HepG2 (cell line): ENCODE measurements around the gene SNX12. TPM values are rescaled to one million over a fixed set of nuclear protein-coding genes. Genes with fewer than 3 reads are reported as not detected.

Experiments used
- ASH2L ChIP-seq: fragments of 300-600, 200-600 bp; sonication (generic); IDR thresholded peaks from 2 replicates; pipeline ENCODE4 v1.7.0; 2017; ENCODE audit warnings: low read depth, mild to moderate bottlenecking, moderate library complexity, mixed read lengths, low read length; ENCODE audit not compliant: insufficient read length
- CBFB ChIP-seq: sonication (generic); formaldehyde crosslinking; IDR thresholded peaks from 2 replicates; pipeline ENCODE4 v1.4.0; 2020; ENCODE audit warnings: missing genetic modification reagents
- CCAR2 ChIP-seq: fragments of 200-400 bp; formaldehyde crosslinking; optimal IDR thresholded peaks from 2 replicates; pipeline ENCODE3; 2018; ENCODE audit warnings: low read depth, mild to moderate bottlenecking, low read length, moderate library complexity
- FOXP1 ChIP-seq, 2 experiments: fragments of 450-650 bp in 1 of 2; IDR thresholded peaks; 2 replicates each; pipeline ENCODE4 v1.6.1; 2017 to 2018; ENCODE audit warnings: antibody characterized with exemption in 1 of 2
- GABPB1 ChIP-seq: IDR thresholded peaks from 2 replicates; pipeline ENCODE4 v1.6.1; 2016; ENCODE audit warnings: mild to moderate bottlenecking, missing genetic modification reagents, moderate library complexity, missing compliant biosample characterization
- GATAD1 ChIP-seq: IDR thresholded peaks from 2 replicates; pipeline ENCODE4 v1.6.1; 2016; ENCODE audit warnings: missing genetic modification reagents, missing compliant biosample characterization
- HINFP ChIP-seq: sonication (generic); formaldehyde crosslinking; IDR thresholded peaks from 2 replicates; pipeline ENCODE4 v1.4.0; 2020; ENCODE audit warnings: low read depth, mild to moderate bottlenecking, missing genetic modification reagents
- NFYC ChIP-seq: IDR thresholded peaks from 2 replicates; pipeline ENCODE4 v1.6.1; 2016; ENCODE audit warnings: missing genetic modification reagents, missing compliant biosample characterization
- PAF1 ChIP-seq: IDR thresholded peaks from 2 replicates; pipeline ENCODE4 v1.6.1; 2016; ENCODE audit warnings: missing genetic modification reagents, missing compliant biosample characterization
- SP1 ChIP-seq, 2 experiments: fragments of 450-650 bp in 1 of 2; sonication (generic) in 1 of 2; formaldehyde crosslinking in 1 of 2; IDR thresholded peaks; 2 replicates each; pipeline versions ENCODE4 v1.4.0 to v1.6.1; 2016 to 2020; ENCODE audit warnings: missing genetic modification reagents in 1 of 2
- SSRP1 ChIP-seq: IDR thresholded peaks from 2 replicates; pipeline ENCODE4 v1.6.1; 2016; ENCODE audit warnings: control low read depth
- SYNCRIP ChIP-seq: fragments of 200-400 bp; formaldehyde crosslinking; IDR thresholded peaks from 2 replicates; pipeline ENCODE4 v1.6.1; 2018; ENCODE audit warnings: mild to moderate bottlenecking, low read depth, low read length; ENCODE audit not compliant: insufficient read depth
- ZFYVE20 ChIP-seq: sonication (generic); formaldehyde crosslinking; IDR thresholded peaks from 2 replicates; pipeline ENCODE4 v1.8.0; 2023; ENCODE audit warnings: low read depth, mild to moderate bottlenecking, moderate library complexity, missing genetic modification reagents, borderline replicate concordance
- ZSCAN30 ChIP-seq: sonication (generic); formaldehyde crosslinking; IDR thresholded peaks from 2 replicates; pipeline ENCODE4 v1.5.0; 2020; ENCODE audit warnings: mild to moderate bottlenecking, missing genetic modification reagents
- polyA plus RNA-seq, 8 experiments: library from polyadenylated mRNA; depleted of rRNA in 3 of 8; stranded (reverse) in 7 of 8; unstranded in 1 of 8; fragments of >200 nt; fragmentation: Illumina TruSeq in 4 of 8; extraction: Trizol in 4 of 8; gene quantifications; 2 replicates each; pipeline versions ENCODE4 v1.2.1 to v1.2.3, GENCODE V29; 2011 to 2016; ENCODE audit warnings: low read depth in 4 of 8, missing spikeins in 1 of 8, mixed read lengths in 1 of 8; ENCODE audit not compliant: insufficient read depth in 1 of 8
- total RNA-seq, 5 experiments: library from RNA; depleted of rRNA; stranded (reverse); fragments of >200 nt; fragmentation: Illumina TruSeq; extraction: Trizol; gene quantifications; 2 replicates each; pipeline ENCODE4 v1.2.3, GENCODE V29; 2016; ENCODE audit warnings: low read depth in 1 of 5
- TF ChIP-seq, protein P1 (sequence below): sonication (generic); formaldehyde crosslinking; IDR thresholded peaks from 2 replicates; pipeline ENCODE4 v1.5.0; 2020; ENCODE audit warnings: mild to moderate bottlenecking, missing genetic modification reagents
- TF ChIP-seq, protein P2 (sequence below): sonication (generic); formaldehyde crosslinking; IDR thresholded peaks from 2 replicates; pipeline ENCODE4 v1.4.0; 2020; ENCODE audit warnings: missing genetic modification reagents
- TF ChIP-seq, protein P3 (sequence below): sonication (generic); formaldehyde crosslinking; IDR thresholded peaks from 2 replicates; pipeline ENCODE4 v1.5.0; 2020; ENCODE audit warnings: mild to moderate bottlenecking, missing genetic modification reagents

Gene SNX12
- total and polyA plus RNA-seq, 2 of the 13 experiments (the other 11 are each of a cell fraction or from before 2014, with no cell fraction given): 30.3 to 42.2 TPM

DNA sequence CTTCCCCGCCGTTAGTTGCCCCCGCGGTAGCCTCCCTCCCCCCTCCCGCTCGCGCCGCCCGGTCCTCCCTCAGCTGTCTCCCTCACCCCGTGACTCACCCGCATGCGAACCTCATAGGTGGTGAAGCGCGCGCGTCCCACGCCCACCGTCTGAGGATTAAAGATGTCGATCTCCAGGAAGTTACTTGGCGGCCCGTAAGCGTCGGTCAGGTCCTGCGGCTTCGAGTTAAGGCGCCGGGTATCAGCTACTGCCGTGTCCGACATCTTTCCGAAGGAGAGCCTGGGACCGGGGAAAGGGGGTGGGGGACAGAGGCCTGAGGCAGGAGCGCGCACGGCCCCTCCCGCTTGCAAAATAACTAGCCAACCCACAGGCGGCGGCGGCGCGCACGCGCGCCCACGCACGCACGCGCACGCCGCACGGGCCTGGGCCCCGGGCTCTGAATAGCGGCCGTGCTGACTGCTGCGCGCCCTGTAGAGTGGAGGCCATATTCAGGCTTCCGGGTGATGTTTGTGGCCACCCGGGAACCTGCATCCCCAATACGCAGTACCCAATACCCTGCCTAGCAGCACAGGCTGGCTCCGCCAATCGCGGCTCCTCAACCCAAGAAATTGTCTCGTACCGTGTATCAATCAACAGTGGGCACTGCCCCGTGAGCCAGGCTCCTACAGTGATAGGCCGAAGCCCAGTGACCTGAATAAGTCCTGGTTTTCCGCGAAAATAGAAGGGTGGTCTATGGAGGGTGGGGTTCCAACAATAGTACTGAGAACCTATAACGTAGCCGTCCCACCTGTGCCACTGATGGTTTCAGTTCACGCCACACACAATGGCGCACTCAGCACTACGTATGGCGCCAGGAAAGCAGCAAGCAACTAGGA lies at the start of gene SNX12 (continued):
- TF ChIP-seq, protein P1, sequence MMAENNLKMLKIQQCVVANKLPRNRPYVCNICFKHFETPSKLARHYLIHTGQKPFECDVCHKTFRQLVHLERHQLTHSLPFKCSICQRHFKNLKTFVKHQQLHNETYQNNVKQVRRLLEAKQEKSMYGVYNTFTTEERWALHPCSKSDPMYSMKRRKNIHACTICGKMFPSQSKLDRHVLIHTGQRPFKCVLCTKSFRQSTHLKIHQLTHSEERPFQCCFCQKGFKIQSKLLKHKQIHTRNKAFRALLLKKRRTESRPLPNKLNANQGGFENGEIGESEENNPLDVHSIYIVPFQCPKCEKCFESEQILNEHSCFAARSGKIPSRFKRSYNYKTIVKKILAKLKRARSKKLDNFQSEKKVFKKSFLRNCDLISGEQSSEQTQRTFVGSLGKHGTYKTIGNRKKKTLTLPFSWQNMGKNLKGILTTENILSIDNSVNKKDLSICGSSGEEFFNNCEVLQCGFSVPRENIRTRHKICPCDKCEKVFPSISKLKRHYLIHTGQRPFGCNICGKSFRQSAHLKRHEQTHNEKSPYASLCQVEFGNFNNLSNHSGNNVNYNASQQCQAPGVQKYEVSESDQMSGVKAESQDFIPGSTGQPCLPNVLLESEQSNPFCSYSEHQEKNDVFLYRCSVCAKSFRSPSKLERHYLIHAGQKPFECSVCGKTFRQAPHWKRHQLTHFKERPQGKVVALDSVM (CRISPR knock-in tag): 0 out of 2 replicates have a peak, but pooled peaks have one; percentile 24
- TF ChIP-seq SP1 (IDR thresholded peaks at IDR 0.05): no peak
- TF ChIP-seq SP1 (CRISPR knock-in tag; IDR thresholded peaks at IDR 0.05): peak; percentile 66
- no peak for TF ChIP-seq CCAR2
- TF ChIP-seq NFYC (CRISPR knock-in tag): peak; percentile 86
- TF ChIP-seq, protein P2, sequence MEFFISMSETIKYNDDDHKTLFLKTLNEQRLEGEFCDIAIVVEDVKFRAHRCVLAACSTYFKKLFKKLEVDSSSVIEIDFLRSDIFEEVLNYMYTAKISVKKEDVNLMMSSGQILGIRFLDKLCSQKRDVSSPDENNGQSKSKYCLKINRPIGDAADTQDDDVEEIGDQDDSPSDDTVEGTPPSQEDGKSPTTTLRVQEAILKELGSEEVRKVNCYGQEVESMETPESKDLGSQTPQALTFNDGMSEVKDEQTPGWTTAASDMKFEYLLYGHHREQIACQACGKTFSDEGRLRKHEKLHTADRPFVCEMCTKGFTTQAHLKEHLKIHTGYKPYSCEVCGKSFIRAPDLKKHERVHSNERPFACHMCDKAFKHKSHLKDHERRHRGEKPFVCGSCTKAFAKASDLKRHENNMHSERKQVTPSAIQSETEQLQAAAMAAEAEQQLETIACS (CRISPR knock-in tag): peak; percentile 99
- TF ChIP-seq GABPB1 (CRISPR knock-in tag): peak; percentile 77
- no peak for TF ChIP-seq ZFYVE20
- no peak for TF ChIP-seq ZSCAN30 (CRISPR knock-in tag)
- peak; percentile 87 for TF ChIP-seq GATAD1 (CRISPR knock-in tag)
- no peak for TF ChIP-seq HINFP (CRISPR knock-in tag)
- TF ChIP-seq, protein P3, sequence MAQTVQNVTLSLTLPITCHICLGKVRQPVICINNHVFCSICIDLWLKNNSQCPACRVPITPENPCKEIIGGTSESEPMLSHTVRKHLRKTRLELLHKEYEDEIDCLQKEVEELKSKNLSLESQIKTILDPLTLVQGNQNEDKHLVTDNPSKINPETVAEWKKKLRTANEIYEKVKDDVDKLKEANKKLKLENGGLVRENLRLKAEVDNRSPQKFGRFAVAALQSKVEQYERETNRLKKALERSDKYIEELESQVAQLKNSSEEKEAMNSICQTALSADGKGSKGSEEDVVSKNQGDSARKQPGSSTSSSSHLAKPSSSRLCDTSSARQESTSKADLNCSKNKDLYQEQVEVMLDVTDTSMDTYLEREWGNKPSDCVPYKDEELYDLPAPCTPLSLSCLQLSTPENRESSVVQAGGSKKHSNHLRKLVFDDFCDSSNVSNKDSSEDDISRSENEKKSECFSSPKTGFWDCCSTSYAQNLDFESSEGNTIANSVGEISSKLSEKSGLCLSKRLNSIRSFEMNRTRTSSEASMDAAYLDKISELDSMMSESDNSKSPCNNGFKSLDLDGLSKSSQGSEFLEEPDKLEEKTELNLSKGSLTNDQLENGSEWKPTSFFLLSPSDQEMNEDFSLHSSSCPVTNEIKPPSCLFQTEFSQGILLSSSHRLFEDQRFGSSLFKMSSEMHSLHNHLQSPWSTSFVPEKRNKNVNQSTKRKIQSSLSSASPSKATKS (CRISPR knock-in tag): no peak
- no peak for TF ChIP-seq PAF1 (CRISPR knock-in tag)
- no peak for TF ChIP-seq SSRP1 (CRISPR knock-in tag)
- peak; percentile 82 for TF ChIP-seq ASH2L
- TF ChIP-seq CBFB (CRISPR knock-in tag): peak; percentile 83; the same call in 1 of the 2 replicates
- no peak for TF ChIP-seq FOXP1 (IDR thresholded peaks at IDR 0.05)
- TF ChIP-seq FOXP1 (CRISPR knock-in tag; IDR thresholded peaks at IDR 0.05): 0 out of 2 replicates have a peak, but pooled peaks have one; percentile 11
- TF ChIP-seq SYNCRIP: no peak
